SK-N-SH treated with all-trans-retinoic acid at 6 μM for 48 hours (cell line): ENCODE measurements around the gene CRELD2.

ENCODE experiments used
- ATAC-seq: fragments of 200-7000 bp; cut with Tn5 transposase; 3 replicates; pipeline ENCODE4 v1.9.1; 2020; ENCODE audit warnings: mild to moderate bottlenecking, moderate library complexity
- ARNTL ChIP-seq: fragments of 450-650 bp; formaldehyde crosslinking; IDR thresholded peaks from 2 replicates; pipeline ENCODE4 v1.5.0; 2020; ENCODE audit warnings: low read depth, mild to moderate bottlenecking, moderate library complexity, borderline replicate concordance
- BACH2 ChIP-seq: fragments of 250-450 bp; sonication (Bioruptor Pico); IDR thresholded peaks from 2 replicates; pipeline ENCODE4 v1.9.0; 2021; ENCODE audit warnings: mild to moderate bottlenecking, borderline replicate concordance
- CSDC2 ChIP-seq: fragments of 250-450 bp; sonication (Bioruptor Pico); IDR thresholded peaks from 2 replicates; pipeline ENCODE4 v1.5.0; 2020; ENCODE audit warnings: mild to moderate bottlenecking, moderate library complexity
- ESRRG ChIP-seq: fragments of 250-450 bp; sonication (Bioruptor Pico); IDR thresholded peaks from 2 replicates; pipeline ENCODE4 v1.6.1; 2021; ENCODE audit warnings: mild to moderate bottlenecking
- GLIS3 ChIP-seq: fragments of 250-450 bp; sonication (Bioruptor Pico); IDR thresholded peaks from 2 replicates; pipeline ENCODE4 v1.5.0; 2020; ENCODE audit warnings: mild to moderate bottlenecking, moderate library complexity
- ISL1 ChIP-seq: fragments of 250-450 bp; sonication (Bioruptor Pico); IDR thresholded peaks from 2 replicates; pipeline ENCODE4 v2.1.2; 2022; ENCODE audit warnings: mild to moderate bottlenecking, moderate library complexity
- OSR1 ChIP-seq: fragments of 250-450 bp; sonication (Bioruptor Pico); IDR thresholded peaks from 2 replicates; pipeline ENCODE4 v1.8.0; 2022; ENCODE audit warnings: moderate library complexity, mild to moderate bottlenecking, inconsistent platforms
- PPARA ChIP-seq: fragments of 250-450 bp; sonication (Bioruptor Pico); IDR thresholded peaks from 2 replicates; pipeline ENCODE4 v1.5.0; 2020; ENCODE audit warnings: mild to moderate bottlenecking, borderline replicate concordance
- RARB ChIP-seq: fragments of 250-450 bp; sonication (Bioruptor Pico); IDR thresholded peaks from 2 replicates; pipeline ENCODE4 v1.8.0; 2021; ENCODE audit warnings: mild to moderate bottlenecking, moderate library complexity
- SNAI2 ChIP-seq: fragments of 250-450 bp; sonication (Bioruptor Pico); IDR thresholded peaks from 2 replicates; pipeline ENCODE4 v1.5.0; 2020; ENCODE audit warnings: mild to moderate bottlenecking, moderate library complexity
- TCF4 ChIP-seq: fragments of 250-450 bp; sonication (Bioruptor Pico); IDR thresholded peaks from 2 replicates; pipeline ENCODE4 v1.8.0; 2021; ENCODE audit warnings: mild to moderate bottlenecking, moderate library complexity, borderline replicate concordance
- TOX ChIP-seq: fragments of 250-450 bp; sonication (Bioruptor Pico); IDR thresholded peaks from 2 replicates; pipeline ENCODE4 v1.8.0; 2021; ENCODE audit warnings: mild to moderate bottlenecking, moderate library complexity, borderline replicate concordance
- ZC3H10 ChIP-seq: fragments of 250-450 bp; sonication (Bioruptor Pico); IDR thresholded peaks from 2 replicates; pipeline ENCODE4 v1.5.1; 2021; ENCODE audit warnings: mild to moderate bottlenecking, moderate library complexity
- ZFP3 ChIP-seq: fragments of 250-450 bp; sonication (Bioruptor Pico); IDR thresholded peaks from 2 replicates; pipeline ENCODE4 v1.5.0; 2020; ENCODE audit warnings: mild to moderate bottlenecking, moderate library complexity
- ZFP30 ChIP-seq: fragments of 450-650 bp; formaldehyde crosslinking; IDR thresholded peaks from 2 replicates; pipeline ENCODE4 v1.5.0; 2022; ENCODE audit warnings: mild to moderate bottlenecking, moderate library complexity
- ZNF565 ChIP-seq: fragments of 450-650 bp; formaldehyde crosslinking; conservative IDR thresholded peaks from 2 replicates; pipeline ENCODE4 v1.5.0; 2020; ENCODE audit warnings: low read depth, mild to moderate bottlenecking, moderate library complexity
- ZNF70 ChIP-seq: fragments of 450-650 bp; formaldehyde crosslinking; IDR thresholded peaks from 2 replicates; pipeline ENCODE4 v1.5.0; 2020; ENCODE audit warnings: mild to moderate bottlenecking, moderate library complexity
- ZNF8 ChIP-seq: fragments of 450-650 bp; formaldehyde crosslinking; IDR thresholded peaks from 2 replicates; pipeline ENCODE4 v1.5.0; 2020; ENCODE audit warnings: mild to moderate bottlenecking, moderate library complexity
- TF ChIP-seq, protein P1 (sequence below): fragments of 250-450 bp; sonication (Bioruptor Pico); IDR thresholded peaks from 2 replicates; pipeline ENCODE4 v1.8.0; 2021; ENCODE audit warnings: low read depth, mild to moderate bottlenecking, moderate library complexity, borderline replicate concordance
- TF ChIP-seq, protein P2 (sequence below): fragments of 250-450 bp; sonication (Bioruptor Pico); IDR thresholded peaks from 2 replicates; pipeline ENCODE4 v1.5.0; 2020; ENCODE audit warnings: mild to moderate bottlenecking, moderate library complexity
- TF ChIP-seq, protein P3 (sequence below): fragments of 250-450 bp; sonication (Bioruptor Pico); IDR thresholded peaks from 2 replicates; pipeline ENCODE4 v1.5.1; 2021; ENCODE audit warnings: mild to moderate bottlenecking, moderate library complexity
- TF ChIP-seq, protein P4 (sequence below): fragments of 250-450 bp; sonication (Bioruptor Pico); IDR thresholded peaks from 2 replicates; pipeline ENCODE4 v1.5.1; 2020; ENCODE audit warnings: low read depth, mild to moderate bottlenecking, moderate library complexity
- TF ChIP-seq, protein P5 (sequence below): fragments of 250-450 bp; sonication (Bioruptor Pico); IDR thresholded peaks from 2 replicates; pipeline ENCODE4 v1.8.0; 2020; ENCODE audit warnings: mild to moderate bottlenecking, moderate library complexity, borderline replicate concordance

CRELD2 gene

DNA sequence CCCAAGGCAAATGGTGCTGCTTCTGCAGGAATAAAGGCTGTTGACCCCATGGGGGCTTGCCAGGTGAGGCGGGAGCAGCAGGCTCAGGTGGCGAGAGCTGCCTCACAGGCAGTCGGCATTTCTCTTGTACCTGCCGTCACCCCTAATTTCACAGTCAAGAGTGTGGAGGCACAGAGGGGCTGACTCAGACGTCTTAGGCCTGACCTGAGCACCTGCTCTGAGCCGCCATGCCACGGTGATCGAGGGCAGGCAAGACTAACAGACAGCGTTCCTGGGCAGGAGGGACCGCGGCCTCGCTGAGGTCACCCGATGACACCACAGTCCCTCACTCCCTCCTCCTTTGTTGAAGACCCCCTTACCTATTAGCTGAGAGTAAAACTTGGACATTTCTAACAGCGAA lies 5.4 kb upstream of the CRELD2 start:
- ATAC-seq: no peak
- TF ChIP-seq, protein P1, sequence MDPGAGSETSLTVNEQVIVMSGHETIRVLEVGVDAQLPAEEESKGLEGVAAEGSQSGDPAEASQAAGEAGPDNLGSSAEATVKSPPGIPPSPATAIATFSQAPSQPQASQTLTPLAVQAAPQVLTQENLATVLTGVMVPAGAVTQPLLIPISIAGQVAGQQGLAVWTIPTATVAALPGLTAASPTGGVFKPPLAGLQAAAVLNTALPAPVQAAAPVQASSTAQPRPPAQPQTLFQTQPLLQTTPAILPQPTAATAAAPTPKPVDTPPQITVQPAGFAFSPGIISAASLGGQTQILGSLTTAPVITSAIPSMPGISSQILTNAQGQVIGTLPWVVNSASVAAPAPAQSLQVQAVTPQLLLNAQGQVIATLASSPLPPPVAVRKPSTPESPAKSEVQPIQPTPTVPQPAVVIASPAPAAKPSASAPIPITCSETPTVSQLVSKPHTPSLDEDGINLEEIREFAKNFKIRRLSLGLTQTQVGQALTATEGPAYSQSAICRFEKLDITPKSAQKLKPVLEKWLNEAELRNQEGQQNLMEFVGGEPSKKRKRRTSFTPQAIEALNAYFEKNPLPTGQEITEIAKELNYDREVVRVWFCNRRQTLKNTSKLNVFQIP (CRISPR knock-in tag): no peak
- TF ChIP-seq ISL1 (CRISPR knock-in tag): no peak
- no peak for TF ChIP-seq OSR1 (CRISPR knock-in tag)
- TF ChIP-seq ZFP3 (CRISPR knock-in tag): no peak
- TF ChIP-seq ZNF565 (CRISPR knock-in tag): no peak
- no peak for TF ChIP-seq RARB
- TF ChIP-seq CSDC2: no peak
- TF ChIP-seq, protein P2, sequence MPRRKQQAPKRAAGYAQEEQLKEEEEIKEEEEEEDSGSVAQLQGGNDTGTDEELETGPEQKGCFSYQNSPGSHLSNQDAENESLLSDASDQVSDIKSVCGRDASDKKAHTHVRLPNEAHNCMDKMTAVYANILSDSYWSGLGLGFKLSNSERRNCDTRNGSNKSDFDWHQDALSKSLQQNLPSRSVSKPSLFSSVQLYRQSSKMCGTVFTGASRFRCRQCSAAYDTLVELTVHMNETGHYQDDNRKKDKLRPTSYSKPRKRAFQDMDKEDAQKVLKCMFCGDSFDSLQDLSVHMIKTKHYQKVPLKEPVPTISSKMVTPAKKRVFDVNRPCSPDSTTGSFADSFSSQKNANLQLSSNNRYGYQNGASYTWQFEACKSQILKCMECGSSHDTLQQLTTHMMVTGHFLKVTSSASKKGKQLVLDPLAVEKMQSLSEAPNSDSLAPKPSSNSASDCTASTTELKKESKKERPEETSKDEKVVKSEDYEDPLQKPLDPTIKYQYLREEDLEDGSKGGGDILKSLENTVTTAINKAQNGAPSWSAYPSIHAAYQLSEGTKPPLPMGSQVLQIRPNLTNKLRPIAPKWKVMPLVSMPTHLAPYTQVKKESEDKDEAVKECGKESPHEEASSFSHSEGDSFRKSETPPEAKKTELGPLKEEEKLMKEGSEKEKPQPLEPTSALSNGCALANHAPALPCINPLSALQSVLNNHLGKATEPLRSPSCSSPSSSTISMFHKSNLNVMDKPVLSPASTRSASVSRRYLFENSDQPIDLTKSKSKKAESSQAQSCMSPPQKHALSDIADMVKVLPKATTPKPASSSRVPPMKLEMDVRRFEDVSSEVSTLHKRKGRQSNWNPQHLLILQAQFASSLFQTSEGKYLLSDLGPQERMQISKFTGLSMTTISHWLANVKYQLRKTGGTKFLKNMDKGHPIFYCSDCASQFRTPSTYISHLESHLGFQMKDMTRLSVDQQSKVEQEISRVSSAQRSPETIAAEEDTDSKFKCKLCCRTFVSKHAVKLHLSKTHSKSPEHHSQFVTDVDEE (CRISPR knock-in tag): no peak
- TF ChIP-seq ARNTL (CRISPR knock-in tag): no peak
- no peak for TF ChIP-seq GLIS3 (CRISPR knock-in tag)
- TF ChIP-seq ZNF70 (CRISPR knock-in tag): no peak
- no peak for TF ChIP-seq ESRRG
- TF ChIP-seq ZC3H10 (CRISPR knock-in tag): no peak
- no peak for TF ChIP-seq PPARA (CRISPR knock-in tag)
- TF ChIP-seq ZNF8: no peak

DNA sequence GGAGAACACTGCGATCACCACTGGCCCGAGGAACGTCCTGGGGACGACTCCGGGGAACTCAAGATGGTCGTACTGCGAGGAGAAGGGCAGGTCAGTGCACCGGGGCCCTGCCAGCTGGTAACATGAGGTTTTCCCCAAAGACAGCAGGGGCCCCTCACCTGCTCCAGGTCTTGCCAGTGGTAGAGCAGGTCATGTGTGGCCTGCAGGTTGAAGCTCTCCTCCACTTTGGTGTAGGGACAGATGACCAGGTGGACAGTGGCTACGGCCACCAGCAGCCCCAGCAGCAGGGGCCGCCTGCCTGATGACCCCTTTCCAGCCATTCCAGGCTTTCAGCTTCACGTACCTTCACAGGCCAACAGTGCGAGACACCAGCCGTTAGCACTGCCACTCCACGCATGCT lies 5.0 kb upstream of the CRELD2 start:
- ATAC-seq: no peak
- no peak for TF ChIP-seq ESRRG
- no peak for TF ChIP-seq ZFP30 (CRISPR knock-in tag)
- TF ChIP-seq CSDC2: no peak
- no peak for TF ChIP-seq OSR1 (CRISPR knock-in tag)
- TF ChIP-seq ISL1 (CRISPR knock-in tag): no peak
- TF ChIP-seq ZNF565 (CRISPR knock-in tag): no peak
- TF ChIP-seq ARNTL (CRISPR knock-in tag): no peak
- TF ChIP-seq, protein P2 (CRISPR knock-in tag): no peak
- TF ChIP-seq BACH2 (CRISPR knock-in tag): no peak
- TF ChIP-seq TOX (CRISPR knock-in tag): no peak
- TF ChIP-seq, protein P3, sequence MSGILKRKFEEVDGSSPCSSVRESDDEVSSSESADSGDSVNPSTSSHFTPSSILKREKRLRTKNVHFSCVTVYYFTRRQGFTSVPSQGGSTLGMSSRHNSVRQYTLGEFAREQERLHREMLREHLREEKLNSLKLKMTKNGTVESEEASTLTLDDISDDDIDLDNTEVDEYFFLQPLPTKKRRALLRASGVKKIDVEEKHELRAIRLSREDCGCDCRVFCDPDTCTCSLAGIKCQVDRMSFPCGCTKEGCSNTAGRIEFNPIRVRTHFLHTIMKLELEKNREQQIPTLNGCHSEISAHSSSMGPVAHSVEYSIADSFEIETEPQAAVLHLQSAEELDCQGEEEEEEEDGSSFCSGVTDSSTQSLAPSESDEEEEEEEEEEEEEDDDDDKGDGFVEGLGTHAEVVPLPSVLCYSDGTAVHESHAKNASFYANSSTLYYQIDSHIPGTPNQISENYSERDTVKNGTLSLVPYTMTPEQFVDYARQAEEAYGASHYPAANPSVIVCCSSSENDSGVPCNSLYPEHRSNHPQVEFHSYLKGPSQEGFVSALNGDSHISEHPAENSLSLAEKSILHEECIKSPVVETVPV (CRISPR knock-in tag): no peak
- TF ChIP-seq SNAI2: no peak
- TF ChIP-seq, protein P4, sequence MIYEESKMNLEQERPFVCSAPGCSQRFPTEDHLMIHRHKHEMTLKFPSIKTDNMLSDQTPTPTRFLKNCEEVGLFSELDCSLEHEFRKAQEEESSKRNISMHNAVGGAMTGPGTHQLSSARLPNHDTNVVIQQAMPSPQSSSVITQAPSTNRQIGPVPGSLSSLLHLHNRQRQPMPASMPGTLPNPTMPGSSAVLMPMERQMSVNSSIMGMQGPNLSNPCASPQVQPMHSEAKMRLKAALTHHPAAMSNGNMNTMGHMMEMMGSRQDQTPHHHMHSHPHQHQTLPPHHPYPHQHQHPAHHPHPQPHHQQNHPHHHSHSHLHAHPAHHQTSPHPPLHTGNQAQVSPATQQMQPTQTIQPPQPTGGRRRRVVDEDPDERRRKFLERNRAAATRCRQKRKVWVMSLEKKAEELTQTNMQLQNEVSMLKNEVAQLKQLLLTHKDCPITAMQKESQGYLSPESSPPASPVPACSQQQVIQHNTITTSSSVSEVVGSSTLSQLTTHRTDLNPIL (CRISPR knock-in tag): no peak
- TF ChIP-seq, protein P1 (CRISPR knock-in tag): no peak
- no peak for TF ChIP-seq PPARA (CRISPR knock-in tag)
- no peak for TF ChIP-seq RARB
- TF ChIP-seq, protein P5, sequence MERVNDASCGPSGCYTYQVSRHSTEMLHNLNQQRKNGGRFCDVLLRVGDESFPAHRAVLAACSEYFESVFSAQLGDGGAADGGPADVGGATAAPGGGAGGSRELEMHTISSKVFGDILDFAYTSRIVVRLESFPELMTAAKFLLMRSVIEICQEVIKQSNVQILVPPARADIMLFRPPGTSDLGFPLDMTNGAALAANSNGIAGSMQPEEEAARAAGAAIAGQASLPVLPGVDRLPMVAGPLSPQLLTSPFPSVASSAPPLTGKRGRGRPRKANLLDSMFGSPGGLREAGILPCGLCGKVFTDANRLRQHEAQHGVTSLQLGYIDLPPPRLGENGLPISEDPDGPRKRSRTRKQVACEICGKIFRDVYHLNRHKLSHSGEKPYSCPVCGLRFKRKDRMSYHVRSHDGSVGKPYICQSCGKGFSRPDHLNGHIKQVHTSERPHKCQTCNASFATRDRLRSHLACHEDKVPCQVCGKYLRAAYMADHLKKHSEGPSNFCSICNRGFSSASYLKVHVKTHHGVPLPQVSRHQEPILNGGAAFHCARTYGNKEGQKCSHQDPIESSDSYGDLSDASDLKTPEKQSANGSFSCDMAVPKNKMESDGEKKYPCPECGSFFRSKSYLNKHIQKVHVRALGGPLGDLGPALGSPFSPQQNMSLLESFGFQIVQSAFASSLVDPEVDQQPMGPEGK (CRISPR knock-in tag): no peak
- TF ChIP-seq ZNF70 (CRISPR knock-in tag): no peak
- no peak for TF ChIP-seq ZC3H10 (CRISPR knock-in tag)
- no peak for TF ChIP-seq TCF4 (CRISPR knock-in tag)
